Esophagus (tissue), 2 donors: ENCODE measurements around the gene NBR1. TPM values are rescaled to one million over a fixed set of nuclear protein-coding genes. Genes with fewer than 3 reads are reported as not detected.
"Not testable (repeated sequence)": the region's sequence is repeated elsewhere in the genome, so short reads cannot be mapped to it uniquely, and the experiment has no call there.

Experiments
- H3K27ac ChIP-seq, 2 donors: one replicate each; pipeline ENCODE4 v1.5.1; 2013; ENCODE audit warnings: low read depth in 2 of 2, mild to moderate bottlenecking in 2 of 2, inconsistent platforms in 1 of 2, low read length in 1 of 2, moderate library complexity in 1 of 2
- H3K27me3 ChIP-seq, 2 donors: one replicate each; pipeline ENCODE4 v1.6.1; 2013; ENCODE audit warnings: low read length in 2 of 2, control low read depth in 1 of 2, mild to moderate bottlenecking in 1 of 2; ENCODE audit not compliant: insufficient read depth in 2 of 2, control insufficient read depth in 1 of 2
- H3K36me3 ChIP-seq, 2 donors: one replicate each; pipeline ENCODE4 v1.6.1; 2013; ENCODE audit warnings: low read length in 1 of 2; ENCODE audit not compliant: control insufficient read depth in 2 of 2, insufficient read depth in 2 of 2
- H3K4me1 ChIP-seq, 2 donors: one replicate each; pipeline ENCODE4 v1.6.1; 2013; ENCODE audit warnings: low read length in 1 of 2; ENCODE audit not compliant: control insufficient read depth in 2 of 2, insufficient read depth in 2 of 2
- H3K4me3 ChIP-seq, 2 donors: one replicate each; pipeline ENCODE4 v1.5.1; 2013; ENCODE audit warnings: low read length in 2 of 2, mild to moderate bottlenecking in 2 of 2, low read depth in 1 of 2, moderate library complexity in 1 of 2
- H3K9me3 ChIP-seq, 2 donors: one replicate each; pipeline ENCODE4 v1.6.1; 2013; ENCODE audit warnings: mild to moderate bottlenecking in 2 of 2, low read depth in 1 of 2, low read length in 1 of 2, moderate library complexity in 1 of 2; ENCODE audit not compliant: control insufficient read depth in 2 of 2, insufficient read depth in 1 of 2
- WGBS, 2 donors: extraction: QIAGEN DNeasy Blood & Tissue Kit; methylation state at CpG; one replicate each; pipeline ENCODE4 v1.1.7; 2013; 5-methylcytosine and 5-hydroxymethylcytosine counted together
- polyA plus RNA-seq, 2 donors: library from polyadenylated mRNA; stranded (reverse); fragments of 200-250 nt; gene quantifications; one replicate each; pipeline ENCODE4 v1.2.3, GENCODE V29; 2013
- donor health status: healthy with polysubstance abuse.
- donor health status: Bipolar disorder and iron deficiency.

NBR1 gene
- polyA plus RNA-seq, 2 donors, result 25.2 to 26.1 TPM

DNA sequence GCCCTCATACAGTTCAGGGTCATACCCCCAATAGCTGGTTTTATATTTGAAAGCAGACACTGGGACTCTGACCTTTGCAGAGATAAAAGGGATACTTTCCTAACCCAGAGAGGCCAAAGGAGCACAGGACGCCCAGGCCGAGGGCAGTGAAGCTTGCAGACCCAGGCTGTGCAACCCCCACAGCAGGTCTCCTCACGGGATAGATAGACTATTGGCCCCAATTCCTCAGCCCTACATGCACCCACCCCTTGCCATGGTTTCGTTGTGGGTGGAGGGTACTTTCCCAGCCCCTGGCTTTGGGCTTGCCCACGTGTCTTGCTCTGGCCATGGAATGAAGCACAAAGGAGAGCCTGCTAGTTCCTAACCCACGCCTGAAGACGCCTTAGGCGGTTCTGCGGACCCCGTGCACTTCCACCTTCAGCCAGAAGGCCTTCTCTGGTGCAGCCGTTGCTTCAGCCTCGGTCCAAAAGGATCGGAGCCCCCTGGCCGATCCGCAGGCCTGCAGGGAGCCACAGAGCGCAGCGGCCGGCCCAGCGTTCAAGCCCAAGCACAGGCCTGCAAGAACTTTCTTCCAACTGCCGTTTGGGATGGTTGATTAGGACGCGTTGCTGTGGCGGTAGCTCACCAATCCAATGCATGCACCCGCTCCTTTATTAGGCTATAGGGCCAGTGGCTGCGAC lies 36.1 kb upstream of the NBR1 start:
- Histone ChIP-seq H3K9me3 (no peaks in the 10 kb centered on the region), H3K4me1 (no peaks in the 10 kb centered on the region), H3K36me3 (peaks cover 2 to 8% of the 10 kb centered on the region in 2 donors), H3K4me3 (no peak overlapping the region), H3K27ac (no peak overlapping the region), H3K27me3 (no peaks in the 10 kb centered on the region)
- 94% methylated on average over 25 of the region's 25 CpGs for WGBS, 2 donors

GRCh38 chr17:43135454-43135819 lies 35.6 kb upstream of the NBR1 start:
- H3K27me3 ChIP-seq, result no peaks in the 10 kb centered on the region
- no peaks in the 10 kb centered on the region for H3K9me3 ChIP-seq
- WGBS, 2 donors, result 95 to 97% methylated on average over 19 of the region's 19 CpGs
- no peaks in the 10 kb centered on the region for H3K4me1 ChIP-seq
- H3K27ac ChIP-seq, result no peak overlapping the region
- no peak overlapping the region for H3K4me3 ChIP-seq
- H3K36me3 ChIP-seq, result peaks cover 2 to 8% of the 10 kb centered on the region in 2 donors

DNA sequence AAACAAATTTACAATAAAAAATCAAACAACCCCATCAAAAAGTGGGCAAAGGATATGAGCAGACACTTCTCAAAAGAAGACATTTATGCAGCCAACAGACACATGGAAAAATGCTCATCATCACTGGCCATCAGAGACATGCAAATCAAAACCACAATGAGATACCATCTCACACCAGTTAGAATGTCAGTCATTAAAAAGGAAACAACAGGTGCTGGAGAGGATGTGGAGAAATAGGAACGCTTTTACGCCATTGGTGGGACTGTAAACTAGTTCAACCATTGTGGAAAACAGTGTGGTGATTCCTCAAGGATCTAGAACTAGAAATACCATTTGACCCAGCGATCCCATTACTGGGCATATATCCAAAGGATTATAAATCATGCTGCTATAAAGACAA lies 34.4 kb upstream of the NBR1 start:
- H3K36me3 ChIP-seq, H3K4me3 ChIP-seq, H3K27me3 ChIP-seq, H3K27ac ChIP-seq, H3K4me1 ChIP-seq, H3K9me3 ChIP-seq: not testable (repeated sequence)
- 59 to 71% methylated on average over 3 of the region's 3 CpGs for WGBS, 2 donors

DNA sequence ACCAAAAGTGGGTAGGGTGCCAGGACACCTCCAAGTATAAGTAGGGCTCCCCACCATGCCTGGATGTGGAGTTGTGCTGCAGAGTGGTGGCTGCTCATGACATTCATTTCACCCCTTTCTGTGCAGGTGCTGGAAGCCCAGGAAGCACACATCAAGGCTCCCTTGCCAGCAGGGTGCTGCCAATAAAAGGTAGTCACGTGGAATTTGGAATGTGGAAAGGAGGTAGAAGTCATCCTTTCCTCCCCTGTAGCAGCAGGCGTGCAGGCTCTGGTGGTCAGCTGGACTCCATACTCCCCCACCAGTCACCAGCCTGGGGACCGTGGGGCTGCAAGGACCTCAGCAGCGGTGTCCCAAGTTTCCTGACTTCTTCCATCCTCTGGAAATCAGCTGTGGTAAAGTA lies 32.5 kb upstream of the NBR1 start:
- WGBS, 2 donors, result 82 to 83% methylated on average over 4 of the region's 4 CpGs
- not testable (repeated sequence) for H3K4me3 ChIP-seq, H3K27ac ChIP-seq, H3K4me1 ChIP-seq, H3K27me3 ChIP-seq, H3K36me3 ChIP-seq, H3K9me3 ChIP-seq

DNA sequence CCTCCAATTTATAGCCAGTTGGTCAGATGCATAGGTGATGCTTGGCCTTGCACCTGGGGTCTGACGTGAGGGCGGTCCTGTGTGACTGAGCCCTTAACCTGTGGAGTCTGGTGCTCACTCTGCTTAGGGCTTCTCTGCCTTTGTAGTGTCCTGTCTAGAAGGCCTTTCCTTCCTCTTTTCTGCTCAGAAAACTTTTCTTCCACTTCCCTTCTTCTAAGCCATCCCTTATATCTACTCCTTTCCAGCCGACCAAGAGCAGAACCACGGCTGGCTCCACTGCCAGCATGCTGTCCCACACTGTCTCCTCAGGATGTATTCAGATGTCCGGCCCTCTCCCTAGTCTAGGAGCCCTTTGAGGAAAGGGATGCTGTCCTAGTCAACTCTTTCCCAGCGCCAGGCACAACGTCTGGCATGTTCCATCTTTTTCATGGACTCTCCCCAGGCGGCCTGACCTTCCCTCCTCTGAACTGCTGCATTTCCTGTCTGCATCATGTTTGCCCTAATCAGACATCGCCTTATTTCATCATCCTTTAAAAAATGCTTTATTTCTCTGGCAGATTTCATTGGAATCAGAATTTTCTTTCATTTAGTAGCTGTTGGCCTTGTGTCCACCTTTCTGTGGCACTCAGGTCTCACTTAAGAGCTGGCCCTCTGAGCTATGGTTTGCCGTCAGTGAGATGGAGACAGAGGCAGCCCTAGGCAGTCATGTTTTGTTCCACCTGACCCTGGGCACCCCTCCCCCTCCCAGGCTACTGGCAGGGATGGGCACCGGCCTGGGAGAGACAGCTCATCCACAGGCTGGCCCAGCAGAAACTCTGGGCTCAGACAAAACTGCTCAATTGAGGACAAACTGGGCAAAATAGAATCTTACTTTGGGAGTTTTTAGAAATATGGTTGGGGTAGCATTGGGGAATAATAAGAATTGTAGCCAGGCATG lies 30.4 kb upstream of the NBR1 start:
- Histone ChIP-seq H3K36me3 (peaks cover 0 to 3% of the 10 kb centered on the region in 2 donors), H3K27me3 (no peaks in the 10 kb centered on the region), H3K27ac (no peak overlapping the region), H3K4me3 (no peak overlapping the region), H3K9me3 (no peaks in the 10 kb centered on the region), H3K4me1 (no peaks in the 10 kb centered on the region)
- 83 to 86% methylated on average over 11 of the region's 11 CpGs for WGBS, 2 donors

DNA sequence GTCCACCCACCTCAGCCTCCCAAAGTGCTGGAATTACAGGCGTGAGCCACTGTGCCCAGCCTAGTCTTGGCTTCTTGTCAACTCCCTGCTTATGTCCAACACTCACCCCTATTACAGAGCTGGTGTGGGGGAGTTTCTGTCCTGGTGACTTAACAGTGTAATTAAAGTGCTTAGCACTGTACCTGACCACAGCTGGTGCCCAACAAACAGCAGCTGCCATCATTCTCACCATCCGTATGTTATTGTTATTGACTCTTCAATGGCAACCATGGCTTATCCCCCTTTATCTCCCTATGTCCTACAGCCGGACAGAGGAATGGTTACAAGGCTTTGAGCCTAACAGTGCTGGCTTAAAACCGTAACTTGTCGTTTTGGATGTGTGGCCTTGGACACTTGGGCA lies 28.9 kb upstream of the NBR1 start:
- no peaks in the 10 kb centered on the region for H3K27me3 ChIP-seq
- no peaks in the 10 kb centered on the region for H3K9me3 ChIP-seq
- WGBS, 2 donors, result 85 to 94% methylated on average over 5 of the region's 5 CpGs
- no peak overlapping the region for H3K4me3 ChIP-seq
- no peak overlapping the region for H3K27ac ChIP-seq
- peaks cover 0 to 3% of the 10 kb centered on the region in 2 donors for H3K36me3 ChIP-seq
- H3K4me1 ChIP-seq, result no peaks in the 10 kb centered on the region

DNA sequence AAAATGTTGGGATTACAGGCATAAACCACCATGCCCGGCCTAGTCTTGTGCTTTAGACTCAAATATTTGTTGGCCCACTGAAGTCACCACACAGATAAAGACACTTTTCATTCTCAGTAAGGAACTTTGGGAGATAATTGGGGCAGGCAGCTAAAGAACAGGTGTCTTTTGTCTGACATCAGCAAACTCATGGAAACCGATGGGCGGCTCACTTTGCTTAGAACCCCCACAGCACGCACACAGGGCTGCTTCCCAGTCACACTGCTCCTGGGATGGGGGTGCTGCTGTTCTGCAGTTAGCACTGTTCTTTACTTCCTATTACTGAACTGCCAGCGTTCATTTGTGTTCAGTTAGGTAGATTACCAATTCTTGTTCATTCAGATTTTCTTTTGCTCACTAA lies 27.8 kb upstream of the NBR1 start:
- peaks cover 0 to 3% of the 10 kb centered on the region in 2 donors for H3K36me3 ChIP-seq
- no peaks in the 10 kb centered on the region for H3K9me3 ChIP-seq
- H3K4me1 ChIP-seq, result no peaks in the 10 kb centered on the region
- WGBS, 2 donors, result 83 to 86% methylated on average over 5 of the region's 5 CpGs
- H3K27me3 ChIP-seq, result no peaks in the 10 kb centered on the region
- no peak overlapping the region for H3K4me3 ChIP-seq
- no peak overlapping the region for H3K27ac ChIP-seq

DNA sequence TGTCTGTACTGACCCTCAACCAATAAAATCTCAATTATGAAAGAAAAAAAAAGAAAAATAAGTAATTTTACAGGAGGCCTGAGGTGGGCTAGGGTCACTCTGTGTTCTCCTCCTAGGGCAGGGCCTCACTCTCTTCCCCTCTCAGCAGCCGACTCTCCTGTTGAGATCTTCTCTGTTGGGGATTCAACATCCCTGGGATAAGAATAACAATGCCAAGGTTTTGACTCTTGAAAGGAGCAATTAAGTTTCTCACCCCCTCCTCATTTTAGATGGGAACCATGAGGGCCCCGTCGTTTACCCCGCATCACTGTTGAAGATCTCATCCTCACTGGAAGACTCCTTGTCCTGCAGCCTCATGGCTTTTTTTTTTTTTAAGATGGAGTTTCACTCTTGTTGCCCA lies 24.4 kb upstream of the NBR1 start:
- Histone ChIP-seq H3K27ac (no peak overlapping the region), H3K27me3 (no peaks in the 10 kb centered on the region)
- 92 to 95% methylated on average over 4 of the region's 4 CpGs for WGBS, 2 donors

GRCh38 chr17:43151880-43152456 lies 19.0 kb upstream of the NBR1 start:
- WGBS, 2 donors, result 99 to 100% methylated on average over 3 of the region's 3 CpGs
- Histone ChIP-seq H3K36me3 (no peaks in the 10 kb centered on the region), H3K9me3 (no peaks in the 10 kb centered on the region), H3K4me3 (no peak overlapping the region), H3K4me1 (no peaks in the 10 kb centered on the region), H3K27me3 (no peaks in the 10 kb centered on the region), H3K27ac (no peak overlapping the region)

More for the DNA sequence above, 24.4 kb upstream of the NBR1 start:
- Histone ChIP-seq H3K4me1 (no peaks in the 10 kb centered on the region), H3K4me3 (no peak overlapping the region), H3K9me3 (no peaks in the 10 kb centered on the region), H3K36me3 (peaks cover 0 to 3% of the 10 kb centered on the region in 2 donors)
